ENCODE results near the gene PEF1.
"Not testable (repeated sequence)": the region's sequence is repeated elsewhere in the genome, so short reads cannot be mapped to it uniquely, and the experiment has no call there.

Gene PEF1

DNA sequence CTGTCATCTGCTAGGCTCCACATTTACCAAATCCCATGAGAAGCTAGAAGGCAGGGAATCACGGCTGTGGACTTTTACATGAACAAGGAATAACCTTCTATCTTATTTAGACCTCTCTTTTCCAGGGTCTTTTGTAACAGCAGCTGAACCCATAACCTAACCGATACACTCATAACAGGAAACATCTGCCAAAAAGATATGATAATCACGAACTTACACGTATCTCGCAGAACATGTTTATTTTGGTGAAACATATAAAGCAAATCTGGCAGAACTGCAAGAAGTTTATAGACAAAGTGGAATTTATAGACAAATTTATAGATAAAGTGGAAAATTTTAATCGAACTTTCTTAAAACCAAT, 48.0 kb downstream of the PEF1 start:
- H3K9me3 ChIP-seq (ENCODE audit: control insufficient read depth, low read depth, low read length), result no peaks in the 10 kb centered on the region
- H3K4me1 ChIP-seq (ENCODE audit: control insufficient read depth, low read depth, low read length), result no peaks in the 10 kb centered on the region
- no peak overlapping the region for H3K27ac ChIP-seq (ENCODE audit: low read length)
- H3K9ac ChIP-seq (ENCODE audit: low read length), result no peak overlapping the region
- no peaks in the 10 kb centered on the region for H3K36me3 ChIP-seq (ENCODE audit: control insufficient read depth, low read depth, low read length)
- no peaks in the 10 kb centered on the region for H3K27me3 ChIP-seq (ENCODE audit: control insufficient read depth, insufficient read depth, low read length)
- no peak overlapping the region for H3K4me3 ChIP-seq (ENCODE audit: low read length)

GRCh38 chr1:31595836-31596736, 48.6 kb downstream of the PEF1 start:
- H3K27ac ChIP-seq (ENCODE audit: low read length), result no peak overlapping the region
- H3K9ac ChIP-seq (ENCODE audit: low read length), result no peak overlapping the region
- no peaks in the 10 kb centered on the region for H3K36me3 ChIP-seq (ENCODE audit: control insufficient read depth, low read depth, low read length)

GRCh38 chr1:31593770-31594632, 50.7 kb downstream of the PEF1 start:
- Histone ChIP-seq H3K36me3 (ENCODE audit: control insufficient read depth, low read depth, low read length) (no peaks in the 10 kb centered on the region), H3K9me3 (ENCODE audit: control insufficient read depth, low read depth, low read length) (no peaks in the 10 kb centered on the region), H3K4me1 (ENCODE audit: control insufficient read depth, low read depth, low read length) (no peaks in the 10 kb centered on the region), H3K4me3 (ENCODE audit: low read length) (no peak overlapping the region), H3K27me3 (ENCODE audit: control insufficient read depth, insufficient read depth, low read length) (peaks cover 11% of the 10 kb centered on the region), H3K27ac (ENCODE audit: low read length) (no peak overlapping the region), H3K9ac (ENCODE audit: low read length) (no peak overlapping the region)

More at GRCh38 chr1:31595836-31596736, 48.6 kb downstream of the PEF1 start:
- no peaks in the 10 kb centered on the region for H3K27me3 ChIP-seq (ENCODE audit: control insufficient read depth, insufficient read depth, low read length)
- H3K9me3 ChIP-seq (ENCODE audit: control insufficient read depth, low read depth, low read length), result no peaks in the 10 kb centered on the region
- H3K4me1 ChIP-seq (ENCODE audit: control insufficient read depth, low read depth, low read length), result no peaks in the 10 kb centered on the region
- H3K4me3 ChIP-seq (ENCODE audit: low read length), result no peak overlapping the region

GRCh38 chr1:31593136-31593665, 51.5 kb downstream of the PEF1 start:
- Histone ChIP-seq H3K4me3 (ENCODE audit: low read length) (no peak overlapping the region), H3K4me1 (ENCODE audit: control insufficient read depth, low read depth, low read length) (peaks cover 3% of the 10 kb centered on the region), H3K36me3 (ENCODE audit: control insufficient read depth, low read depth, low read length) (no peaks in the 10 kb centered on the region), H3K27me3 (ENCODE audit: control insufficient read depth, insufficient read depth, low read length) (peaks cover 16% of the 10 kb centered on the region), H3K27ac (ENCODE audit: low read length) (no peak overlapping the region), H3K9me3 (ENCODE audit: control insufficient read depth, low read depth, low read length) (no peaks in the 10 kb centered on the region), H3K9ac (ENCODE audit: low read length) (no peak overlapping the region)

- Histone ChIP-seq H3K27me3 (ENCODE audit: control insufficient read depth, insufficient read depth, low read length) (peaks cover 19% of the 10 kb centered on the region), H3K36me3 (ENCODE audit: control insufficient read depth, low read depth, low read length) (no peaks in the 10 kb centered on the region), H3K9me3 (ENCODE audit: control insufficient read depth, low read depth, low read length) (no peaks in the 10 kb centered on the region), H3K4me1 (ENCODE audit: control insufficient read depth, low read depth, low read length) (peaks cover 7% of the 10 kb centered on the region), H3K4me3 (ENCODE audit: low read length) (no peak overlapping the region), H3K9ac (ENCODE audit: low read length) (no peak overlapping the region), H3K27ac (ENCODE audit: low read length) (no peak overlapping the region)
Measured at GRCh38 chr1:31592132-31592531, 52.5 kb downstream of the PEF1 start.

DNA sequence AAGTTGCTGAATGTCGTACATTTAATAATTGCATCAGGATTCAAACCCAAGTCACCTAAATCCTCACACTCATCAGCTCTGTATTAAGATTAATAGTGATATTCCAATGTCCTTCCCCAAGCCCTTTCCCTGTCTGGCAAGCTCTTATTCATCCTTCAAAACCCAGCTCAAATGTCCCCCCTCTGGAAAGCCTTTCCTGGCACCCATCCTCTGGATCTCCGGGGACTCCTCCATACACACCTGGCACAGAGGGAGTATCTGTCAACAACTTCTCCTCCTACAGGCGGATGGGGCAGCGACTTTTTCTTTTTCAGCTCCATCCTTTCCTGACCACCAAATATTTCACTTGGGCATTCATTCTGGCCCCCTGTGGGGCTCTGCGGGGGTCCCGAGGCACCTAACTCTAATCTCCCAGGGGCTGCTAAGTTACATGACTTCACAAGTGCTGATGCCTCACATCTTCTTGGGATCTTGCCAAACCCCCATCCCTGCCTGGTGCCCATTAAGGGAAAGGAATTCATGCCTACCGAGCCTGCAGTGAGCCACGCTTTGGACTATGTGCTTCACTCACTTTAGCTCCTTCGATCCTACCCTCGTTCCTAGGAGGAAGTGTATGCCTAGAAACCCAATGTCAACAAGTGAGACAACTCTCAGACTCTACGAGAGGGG, 53.1 kb downstream of the PEF1 start:
- Histone ChIP-seq H3K27ac (ENCODE audit: low read length) (no peak overlapping the region), H3K27me3 (ENCODE audit: control insufficient read depth, insufficient read depth, low read length) (peaks cover 19% of the 10 kb centered on the region), H3K4me1 (ENCODE audit: control insufficient read depth, low read depth, low read length) (peaks cover 7% of the 10 kb centered on the region), H3K36me3 (ENCODE audit: control insufficient read depth, low read depth, low read length) (no peaks in the 10 kb centered on the region), H3K4me3 (ENCODE audit: low read length) (no peak overlapping the region), H3K9me3 (ENCODE audit: control insufficient read depth, low read depth, low read length) (no peaks in the 10 kb centered on the region), H3K9ac (ENCODE audit: low read length) (no peak overlapping the region)

- Histone ChIP-seq H3K9me3 (ENCODE audit: control insufficient read depth, low read depth, low read length) (no peaks in the 10 kb centered on the region), H3K4me3 (ENCODE audit: low read length) (peak overlapping the region; percentile 35), H3K4me1 (ENCODE audit: control insufficient read depth, low read depth, low read length) (peaks cover 7% of the 10 kb centered on the region), H3K36me3 (ENCODE audit: control insufficient read depth, low read depth, low read length) (no peaks in the 10 kb centered on the region), H3K9ac (ENCODE audit: low read length) (no peak overlapping the region), H3K27ac (ENCODE audit: low read length) (no peak overlapping the region), H3K27me3 (ENCODE audit: control insufficient read depth, insufficient read depth, low read length) (peaks cover 19% of the 10 kb centered on the region)
Measured at GRCh38 chr1:31588751-31589515, 55.7 kb downstream of the PEF1 start.

DNA sequence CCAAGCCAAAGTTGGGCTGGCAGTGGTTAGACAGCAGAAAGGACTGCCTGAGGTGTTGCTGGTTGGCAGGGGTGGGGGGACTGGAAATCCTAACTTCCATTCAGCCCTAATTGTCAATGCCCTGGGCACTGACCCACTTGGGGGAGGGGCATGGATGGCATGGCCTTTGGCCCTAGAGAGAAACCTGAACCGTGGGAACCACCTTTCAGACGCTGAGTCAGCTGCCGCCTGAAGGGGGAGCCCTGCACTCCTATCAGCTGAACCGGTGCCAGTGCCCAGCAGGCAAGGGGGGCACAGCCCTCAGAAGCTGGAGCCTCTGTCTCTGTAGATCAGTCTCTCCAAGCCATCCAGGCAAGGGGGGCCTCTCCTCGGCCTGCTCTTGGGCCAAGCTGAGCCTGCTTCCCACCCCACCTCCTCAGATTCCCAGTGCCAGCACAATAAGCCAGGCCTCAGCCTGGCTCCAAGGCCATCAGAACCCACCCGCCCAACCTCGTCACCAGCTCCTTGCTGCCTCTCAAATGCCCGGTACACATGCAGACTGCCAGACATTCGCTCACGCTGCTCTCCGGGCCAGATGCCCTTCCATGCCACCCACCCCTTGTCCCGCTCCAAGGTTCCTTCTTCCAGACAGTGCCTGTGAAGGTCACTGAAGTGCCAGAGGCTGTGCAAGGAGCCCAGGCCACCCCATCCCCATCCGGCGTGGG, 56.8 kb downstream of the PEF1 start:
- H3K27ac ChIP-seq (ENCODE audit: low read length), result no peak overlapping the region
- no peaks in the 10 kb centered on the region for H3K9me3 ChIP-seq (ENCODE audit: control insufficient read depth, low read depth, low read length)

DNA sequence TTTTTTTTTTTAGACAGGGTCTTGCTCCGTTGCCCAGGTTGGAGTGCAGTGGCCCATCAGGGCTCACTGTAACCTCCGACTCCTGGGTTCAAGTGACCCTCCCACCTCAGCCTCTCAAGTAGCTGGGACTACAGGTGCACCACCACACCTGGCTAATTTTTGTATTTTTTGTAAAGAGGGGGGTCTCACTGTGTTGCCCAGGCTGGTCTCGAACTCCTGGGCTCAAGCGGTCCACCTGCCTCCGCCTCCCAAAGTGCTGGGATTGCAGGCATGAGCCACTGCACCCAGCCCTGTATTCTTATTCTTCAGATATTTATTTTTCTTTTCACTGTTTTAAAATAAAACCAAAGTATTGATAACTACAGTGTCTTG, 57.4 kb downstream of the PEF1 start:
- H3K36me3 ChIP-seq (ENCODE audit: control insufficient read depth, low read depth, low read length); H3K27ac ChIP-seq (ENCODE audit: low read length); H3K4me3 ChIP-seq (ENCODE audit: low read length); H3K9ac ChIP-seq (ENCODE audit: low read length); H3K9me3 ChIP-seq (ENCODE audit: control insufficient read depth, low read depth, low read length): not testable (repeated sequence)
- H3K4me1 ChIP-seq (ENCODE audit: control insufficient read depth, low read depth, low read length), result peaks cover 11% of the 10 kb centered on the region
- H3K27me3 ChIP-seq (ENCODE audit: control insufficient read depth, insufficient read depth, low read length), result peaks cover 19% of the 10 kb centered on the region

More for the DNA sequence above, 56.8 kb downstream of the PEF1 start:
- Histone ChIP-seq H3K4me3 (ENCODE audit: low read length) (no peak overlapping the region), H3K9ac (ENCODE audit: low read length) (no peak overlapping the region), H3K27me3 (ENCODE audit: control insufficient read depth, insufficient read depth, low read length) (peaks cover 19% of the 10 kb centered on the region), H3K4me1 (ENCODE audit: control insufficient read depth, low read depth, low read length) (peaks cover 7% of the 10 kb centered on the region), H3K36me3 (ENCODE audit: control insufficient read depth, low read depth, low read length) (no peaks in the 10 kb centered on the region)
